PC-9 (cell line): ENCODE results near the gene AOPEP. TPM values are rescaled to one million over a fixed set of nuclear protein-coding genes. Genes with fewer than 3 reads are reported as not detected.

Experiments
- BruUV-seq: library from RNA; stranded (reverse); fragments of 400-500 nt; replicated peaks from 2 replicates; lab custom pipeline; 2021; lab: Mats Ljungman, UMichigan
- CTCF ChIA-PET: fragments of 300-600 bp; sonication (Branson Sonifier 250); formaldehyde crosslinking; loops from one replicate; lab custom pipeline; 2022; ENCODE audit warnings: antibody characterized with exemption; lab: Charles Lee
- POLR2A ChIA-PET: fragments of 300-600 bp; sonication (Branson Sonifier 250); formaldehyde crosslinking; loops from one replicate; lab custom pipeline; 2022; ENCODE audit warnings: antibody characterized with exemption; ENCODE audit not compliant: unreplicated experiment; lab: Charles Lee
- DNase-seq, 2 experiments: peaks; one replicate each; pipeline versions ENCODE4 v3.0.0 to v3.0.0-alpha.2; 2015 to 2022; ENCODE audit warnings: mixed read lengths in 1 of 2
- H2AFZ ChIP-seq: fragments of 200-600 bp; sonication (generic); 2 replicates; pipeline ENCODE4 v1.8.1; 2017; ENCODE audit warnings: antibody characterized with exemption
- H3F3A ChIP-seq: fragments of 200-600 bp; sonication (generic); 2 replicates; pipeline ENCODE4 v1.8.1; 2017; ENCODE audit warnings: antibody characterized with exemption, mild to moderate bottlenecking, low read depth; ENCODE audit not compliant: insufficient read depth
- H3K27ac ChIP-seq: fragments of 200-600 bp; sonication (generic); 2 replicates; pipeline ENCODE4 v1.6.1; 2016; ENCODE audit warnings: mixed run types
- H3K27me3 ChIP-seq: fragments of 200-600 bp; sonication (generic); 2 replicates; pipeline ENCODE4 v1.6.1; 2016; ENCODE audit warnings: low read depth, mixed run types; ENCODE audit not compliant: insufficient read depth
- H3K36me3 ChIP-seq: fragments of 200-600 bp; sonication (generic); 2 replicates; pipeline ENCODE4 v1.6.1; 2016; ENCODE audit warnings: low read depth, mixed run types
- H3K4me1 ChIP-seq: fragments of 200-600 bp; sonication (generic); replicated peaks from 2 replicates; pipeline ENCODE4 v1.6.1; 2016; ENCODE audit warnings: mixed run types; ENCODE audit not compliant: insufficient read depth
- H3K4me2 ChIP-seq: fragments of 200-600 bp; sonication (generic); 2 replicates; pipeline ENCODE4 v1.6.1; 2017; ENCODE audit warnings: mixed run types
- H3K4me3 ChIP-seq: fragments of 200-600 bp; sonication (generic); 2 replicates; pipeline ENCODE4 v1.6.1; 2016; ENCODE audit warnings: mixed run types
- H3K79me2 ChIP-seq: fragments of 200-600 bp; sonication (generic); 2 replicates; pipeline ENCODE4 v1.6.1; 2017; ENCODE audit warnings: low read depth, mixed run types
- H3K9me2 ChIP-seq: fragments of 200-600 bp; sonication (generic); 2 replicates; pipeline ENCODE4 v1.8.1; 2017; ENCODE audit warnings: mild to moderate bottlenecking; ENCODE audit not compliant: insufficient read depth
- H3K9me3 ChIP-seq: fragments of 200-600 bp; sonication (generic); 2 replicates; pipeline ENCODE4 v1.8.1; 2016; ENCODE audit warnings: low read depth; ENCODE audit not compliant: insufficient read depth
- H4K20me1 ChIP-seq: fragments of 200-600 bp; sonication (generic); 2 replicates; pipeline ENCODE4 v1.8.1; 2017; ENCODE audit not compliant: insufficient read depth
- EZH2 ChIP-seq: fragments of 200-600 bp; sonication (generic); IDR thresholded peaks from 2 replicates; pipeline ENCODE4 v1.8.0; 2017; ENCODE audit warnings: antibody characterized with exemption, low read depth
- intact Hi-C: fragments of 100-400 bp; cut with micrococcal nuclease; formaldehyde crosslinking; loops from one replicate; pipeline ENCODE4 v1.10.0; 2022; ENCODE audit not compliant: unreplicated experiment
- total RNA-seq: library from RNA; stranded (reverse); gene quantifications from 2 replicates; pipeline ENCODE4 v1.2.3, GENCODE V29; 2021
- TF ChIP-seq, protein P1 (sequence below): fragments of 200-600 bp; sonication (generic); conservative IDR thresholded peaks from 2 replicates; pipeline ENCODE4 v1.6.1; 2017; ENCODE audit warnings: mixed run types, antibody characterized with exemption, mild to moderate bottlenecking, moderate library complexity

AOPEP gene
- total RNA-seq, 1 experiment from 2014 or later: 90.0 TPM

DNA sequence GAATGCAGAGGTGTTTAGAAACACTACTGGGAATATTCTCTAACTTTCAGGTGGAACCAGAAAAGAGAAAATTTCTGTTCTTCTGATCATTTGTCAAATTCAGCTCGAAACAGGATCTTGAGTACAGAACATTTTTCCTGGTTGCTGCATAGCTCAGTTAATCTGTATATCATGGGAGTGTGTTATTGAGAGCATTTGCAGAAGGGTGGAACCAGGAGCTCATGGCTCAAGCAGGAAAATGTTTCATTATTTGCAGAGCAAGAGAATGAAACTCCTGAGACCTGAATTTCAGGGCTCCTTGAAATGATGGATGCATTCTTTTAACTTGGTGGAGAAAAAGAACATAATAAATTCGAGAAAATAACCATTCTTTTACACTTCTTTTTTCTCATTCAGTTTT lies 97.9 kb downstream of the AOPEP start:
- DNase-seq: no peak
- ChIA-PET CTCF (no interaction called here), POLR2A (no interaction called here)
- Histone ChIP-seq H3K36me3 (0 out of 2 replicates have a peak, but pooled peaks cover 4% of the 10 kb centered on the region), H3K9me2 (no peaks in the 10 kb centered on the region; the same call in 1 of the 2 replicates), H3K9me3 (no peaks in the 10 kb centered on the region), H3K4me2 (no peak overlapping the region), H4K20me1 (no peaks in the 10 kb centered on the region), H3F3A (peaks cover 22% of the 10 kb centered on the region), H3K27me3 (no peaks in the 10 kb centered on the region), H2AFZ (no peak overlapping the region), H3K4me3 (no peak overlapping the region), H3K27ac (no peak overlapping the region), H3K79me2 (peaks cover 14% of the 10 kb centered on the region; the same call in 1 of the 2 replicates), H3K4me1 (peaks cover 54% of the 10 kb centered on the region)
- no peak for TF ChIP-seq EZH2
- TF ChIP-seq, protein P1, sequence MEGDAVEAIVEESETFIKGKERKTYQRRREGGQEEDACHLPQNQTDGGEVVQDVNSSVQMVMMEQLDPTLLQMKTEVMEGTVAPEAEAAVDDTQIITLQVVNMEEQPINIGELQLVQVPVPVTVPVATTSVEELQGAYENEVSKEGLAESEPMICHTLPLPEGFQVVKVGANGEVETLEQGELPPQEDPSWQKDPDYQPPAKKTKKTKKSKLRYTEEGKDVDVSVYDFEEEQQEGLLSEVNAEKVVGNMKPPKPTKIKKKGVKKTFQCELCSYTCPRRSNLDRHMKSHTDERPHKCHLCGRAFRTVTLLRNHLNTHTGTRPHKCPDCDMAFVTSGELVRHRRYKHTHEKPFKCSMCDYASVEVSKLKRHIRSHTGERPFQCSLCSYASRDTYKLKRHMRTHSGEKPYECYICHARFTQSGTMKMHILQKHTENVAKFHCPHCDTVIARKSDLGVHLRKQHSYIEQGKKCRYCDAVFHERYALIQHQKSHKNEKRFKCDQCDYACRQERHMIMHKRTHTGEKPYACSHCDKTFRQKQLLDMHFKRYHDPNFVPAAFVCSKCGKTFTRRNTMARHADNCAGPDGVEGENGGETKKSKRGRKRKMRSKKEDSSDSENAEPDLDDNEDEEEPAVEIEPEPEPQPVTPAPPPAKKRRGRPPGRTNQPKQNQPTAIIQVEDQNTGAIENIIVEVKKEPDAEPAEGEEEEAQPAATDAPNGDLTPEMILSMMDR: no peak
- BruUV-seq: no TSS peak
- intact Hi-C loops: no loop called here

- H3K9me2 ChIP-seq: no peaks in the 10 kb centered on the region; the same call in 1 of the 2 replicates
- H3K9me3 ChIP-seq: no peaks in the 10 kb centered on the region
- intact Hi-C loops: no loop called here
- H3K36me3 ChIP-seq: 0 out of 2 replicates have a peak, but pooled peaks cover 4% of the 10 kb centered on the region
- DNase-seq: no peak
- no peak overlapping the region for H3K4me3 ChIP-seq
- ChIA-PET POLR2A (interaction anchor here (0.7 kb wide), 1 partner anchor 20 kb away, joined by 5 read pairs; no protein-coding TSS in a partner anchor), CTCF (no interaction called here)
- H4K20me1 ChIP-seq: no peaks in the 10 kb centered on the region
- H3K27me3 ChIP-seq: no peaks in the 10 kb centered on the region
- H3K27ac ChIP-seq: no peak overlapping the region
- no peak overlapping the region for H3K4me2 ChIP-seq
- TF ChIP-seq EZH2: no peak
- TF ChIP-seq, protein P1: no peak
- peaks cover 16% of the 10 kb centered on the region; the same call in 1 of the 2 replicates for H3F3A ChIP-seq
- peaks cover 13% of the 10 kb centered on the region; the same call in 1 of the 2 replicates for H3K79me2 ChIP-seq
- H3K4me1 ChIP-seq: peaks cover 47% of the 10 kb centered on the region
- no TSS peak for BruUV-seq
- H2AFZ ChIP-seq: no peak overlapping the region
Observed at GRCh38 chr9:94824913-94825610, 98.6 kb downstream of the AOPEP start.

DNA sequence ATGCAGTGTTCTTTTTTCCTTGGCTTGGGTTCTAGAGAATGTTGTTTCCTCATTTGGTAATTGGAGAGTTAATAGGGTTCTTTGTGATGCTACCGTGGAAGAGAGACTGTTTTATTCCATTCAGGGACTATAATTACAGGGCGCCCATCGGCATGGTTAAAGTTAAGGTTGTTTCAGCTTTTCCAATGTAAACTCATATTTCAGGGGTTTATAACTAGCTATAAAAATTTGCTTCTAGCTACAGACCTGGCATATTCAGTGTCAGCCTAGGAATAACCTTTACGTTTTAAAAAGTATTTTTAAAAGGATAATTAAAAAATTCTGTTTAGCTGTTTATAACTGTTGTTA lies 99.1 kb downstream of the AOPEP start:
- CTCF ChIA-PET: no interaction called here
- no peak overlapping the region for H3K4me2 ChIP-seq
- POLR2A ChIA-PET: interaction anchor here (0.7 kb wide), 1 partner anchor 20 kb away, joined by 5 read pairs; no protein-coding TSS in a partner anchor
- H3K79me2 ChIP-seq: peaks cover 8% of the 10 kb centered on the region; the same call in 1 of the 2 replicates
- H3K27ac ChIP-seq: no peak overlapping the region
- H3K9me2 ChIP-seq: no peaks in the 10 kb centered on the region; the same call in 1 of the 2 replicates
- no peak overlapping the region for H3K4me3 ChIP-seq
- DNase-seq: no peak
- TF ChIP-seq, protein P1: no peak
- no peak for TF ChIP-seq EZH2
- no peak overlapping the region for H2AFZ ChIP-seq
- intact Hi-C loops: no loop called here
- no peaks in the 10 kb centered on the region for H4K20me1 ChIP-seq
- H3K9me3 ChIP-seq: peaks cover 1% of the 10 kb centered on the region; the same call in 1 of the 2 replicates
- no peaks in the 10 kb centered on the region for H3K27me3 ChIP-seq
- H3K4me1 ChIP-seq: peaks cover 42% of the 10 kb centered on the region
- peaks cover 10% of the 10 kb centered on the region; the same call in 1 of the 2 replicates for H3F3A ChIP-seq
- BruUV-seq: no TSS peak
- 0 out of 2 replicates have a peak, but pooled peaks cover 4% of the 10 kb centered on the region for H3K36me3 ChIP-seq
